ENCODE results near the gene RCAN3.
"Not testable (repeated sequence)": the region's sequence is repeated elsewhere in the genome, so short reads cannot be mapped to it uniquely, and the experiment has no call there.

Gene RCAN3

GRCh38 chr1:24502709-24503058 lies at the start of gene RCAN3:
Gene RCAN3, plus strand, starts transcription at chr1:24502836. Its CDS starts 11,537 bp downstream, at chr1:24514373.
- peak; percentile 53 to 73 for DNase-seq (ENCODE audit: low read depth in 2 of 2, low spot score in 1 of 2)

GRCh38 chr1:24452922-24453485 lies 49.6 kb upstream of the RCAN3 start:
- DNase-seq (ENCODE audit: low read depth in 2 of 2, low spot score in 1 of 2) = no peak

GRCh38 chr1:24454673-24455072 lies 48.0 kb upstream of the RCAN3 start:
- DNase-seq (ENCODE audit: low read depth in 2 of 2, low spot score in 1 of 2) = no peak

GRCh38 chr1:24455272-24455671 lies 47.4 kb upstream of the RCAN3 start:
- DNase-seq (ENCODE audit: low read depth in 2 of 2, low spot score in 1 of 2) = no peak

GRCh38 chr1:24457866-24458265 lies 44.8 kb upstream of the RCAN3 start:
- DNase-seq (ENCODE audit: low read depth in 2 of 2, low spot score in 1 of 2) = no peak

- no peak for DNase-seq (ENCODE audit: low read depth in 2 of 2, low spot score in 1 of 2)
Measured at GRCh38 chr1:24459551-24460266, 42.9 kb upstream of the RCAN3 start.

GRCh38 chr1:24462128-24462527 lies 40.5 kb upstream of the RCAN3 start:
- not testable (repeated sequence) for DNase-seq (ENCODE audit: low read depth in 2 of 2, low spot score in 1 of 2)

GRCh38 chr1:24463776-24464735 lies 38.6 kb upstream of the RCAN3 start:
- DNase-seq (ENCODE audit: low read depth in 2 of 2, low spot score in 1 of 2) = no peak

GRCh38 chr1:24465099-24465498 lies 37.5 kb upstream of the RCAN3 start:
- no peak for DNase-seq (ENCODE audit: low read depth in 2 of 2, low spot score in 1 of 2)

GRCh38 chr1:24465638-24466037 lies 37.0 kb upstream of the RCAN3 start:
- no peak for DNase-seq (ENCODE audit: low read depth in 2 of 2, low spot score in 1 of 2)

- no peak for DNase-seq (ENCODE audit: low read depth in 2 of 2, low spot score in 1 of 2)
Measured at GRCh38 chr1:24468685-24469316, 33.8 kb upstream of the RCAN3 start.

GRCh38 chr1:24470592-24470991 lies 32.0 kb upstream of the RCAN3 start:
- no peak for DNase-seq (ENCODE audit: low read depth in 2 of 2, low spot score in 1 of 2)

- no peak for DNase-seq (ENCODE audit: low read depth in 2 of 2, low spot score in 1 of 2)
Measured at GRCh38 chr1:24472527-24473251, 29.9 kb upstream of the RCAN3 start.

GRCh38 chr1:24474193-24474592 lies 28.4 kb upstream of the RCAN3 start:
- DNase-seq (ENCODE audit: low read depth in 2 of 2, low spot score in 1 of 2) = no peak

- no peak for DNase-seq (ENCODE audit: low read depth in 2 of 2, low spot score in 1 of 2)
Measured at GRCh38 chr1:24475700-24476099, 26.9 kb upstream of the RCAN3 start.

- DNase-seq (ENCODE audit: low read depth in 2 of 2, low spot score in 1 of 2) = no peak
Measured at GRCh38 chr1:24476571-24476970, 26.1 kb upstream of the RCAN3 start.

GRCh38 chr1:24477309-24477708 lies 25.3 kb upstream of the RCAN3 start:
- no peak for DNase-seq (ENCODE audit: low read depth in 2 of 2, low spot score in 1 of 2)

- DNase-seq (ENCODE audit: low read depth in 2 of 2, low spot score in 1 of 2) = no peak
Measured at GRCh38 chr1:24481101-24481500, 21.5 kb upstream of the RCAN3 start.

GRCh38 chr1:24481843-24482610 lies 20.6 kb upstream of the RCAN3 start:
- DNase-seq (ENCODE audit: low read depth in 2 of 2, low spot score in 1 of 2) = no peak

GRCh38 chr1:24483441-24483840 lies 19.2 kb upstream of the RCAN3 start:
- no peak for DNase-seq (ENCODE audit: low read depth in 2 of 2, low spot score in 1 of 2)
